ENCODE data around the gene TTLL9. TPM values are rescaled to one million over a fixed set of nuclear protein-coding genes. Genes with fewer than 3 reads are reported as not detected.
A peak's percentile ranks its signal among the peaks of the same experiment; 100 is the strongest.
"Not testable (repeated sequence)": the region's sequence is repeated elsewhere in the genome, so short reads cannot be mapped to it uniquely, and the experiment has no call there.

Gene TTLL9
- total RNA-seq, 2 donors from 2014 or later = not detected

DNA sequence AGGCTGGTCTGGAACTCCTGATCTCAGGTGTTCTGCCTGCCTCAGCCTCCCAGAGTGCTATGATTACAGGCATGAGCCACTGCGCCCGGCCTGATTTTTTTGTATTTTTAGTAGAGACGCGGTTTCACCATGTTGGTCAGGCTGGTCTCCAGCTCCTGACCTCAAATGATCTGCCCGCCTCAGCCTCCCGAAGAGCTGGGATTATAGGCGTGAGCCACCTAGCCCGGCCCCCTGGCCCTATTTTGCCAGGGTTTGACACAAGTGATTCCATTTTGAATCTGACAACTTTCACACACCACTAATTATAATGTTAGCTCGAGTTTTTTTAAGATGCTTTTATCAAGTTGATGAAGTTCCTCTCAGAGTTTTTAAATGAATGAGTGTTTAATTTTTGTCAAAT is 25.6 kb downstream of the TTLL9 start:
- ATAC-seq (no peak), DNase-seq (ENCODE audit: low spot score in 2 of 2) (no peak)
- H3K27ac Mint-ChIP-seq = no peak overlapping the region
- no peaks in the 10 kb centered on the region for H3K9me3 Mint-ChIP-seq
- H3K36me3 Mint-ChIP-seq = no peaks in the 10 kb centered on the region

DNA sequence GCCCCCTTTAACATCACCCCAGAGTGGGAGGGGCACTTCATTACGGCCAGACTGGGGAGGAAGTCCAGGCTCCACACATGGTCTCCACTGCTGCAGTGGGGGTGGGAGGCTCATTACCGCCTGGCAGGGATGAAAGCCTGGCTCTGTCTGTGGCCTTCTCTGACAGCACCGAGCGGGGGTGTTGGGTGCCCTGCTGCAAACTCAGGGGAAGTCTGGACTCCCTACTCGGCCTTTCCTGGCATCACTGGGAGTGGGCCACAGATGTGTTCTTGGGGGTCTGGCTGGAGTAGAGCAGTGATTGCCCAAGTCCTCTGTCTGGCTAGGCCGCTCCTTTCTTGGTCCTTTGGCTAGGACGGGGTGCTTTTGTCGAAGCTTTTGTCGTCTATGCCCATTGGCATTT is 27.1 kb downstream of the TTLL9 start:
- Mint-ChIP-seq H3K27ac (no peak overlapping the region), H3K9me3 (no peaks in the 10 kb centered on the region), H3K36me3 (no peaks in the 10 kb centered on the region)
- DNase-seq (ENCODE audit: low spot score in 2 of 2) = no peak
- ATAC-seq = no peak

DNA sequence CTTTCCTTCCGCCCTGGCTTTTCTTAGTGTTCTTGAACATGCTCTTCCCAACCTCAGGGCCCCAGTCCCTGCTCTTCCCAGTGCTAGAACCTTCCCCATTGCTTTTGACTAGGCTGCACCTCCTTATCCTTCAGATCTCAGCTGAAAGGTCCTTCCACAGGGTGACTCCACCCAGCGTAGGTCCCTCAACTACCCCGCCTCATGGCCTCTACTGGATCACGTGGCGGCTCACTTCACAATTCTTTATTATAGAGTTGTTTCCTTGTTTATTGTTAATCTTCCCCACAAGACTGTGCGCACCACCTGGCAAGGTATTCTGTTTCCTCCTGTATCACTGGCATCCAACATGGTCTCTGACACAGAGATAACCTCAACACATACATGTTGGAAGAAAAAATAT is 31.2 kb downstream of the TTLL9 start:
- no peak overlapping the region for H3K27ac Mint-ChIP-seq
- DNase-seq (ENCODE audit: low spot score in 2 of 2) = no peak
- no peaks in the 10 kb centered on the region for H3K9me3 Mint-ChIP-seq
- no peaks in the 10 kb centered on the region for H3K36me3 Mint-ChIP-seq
- no peak for ATAC-seq

DNA sequence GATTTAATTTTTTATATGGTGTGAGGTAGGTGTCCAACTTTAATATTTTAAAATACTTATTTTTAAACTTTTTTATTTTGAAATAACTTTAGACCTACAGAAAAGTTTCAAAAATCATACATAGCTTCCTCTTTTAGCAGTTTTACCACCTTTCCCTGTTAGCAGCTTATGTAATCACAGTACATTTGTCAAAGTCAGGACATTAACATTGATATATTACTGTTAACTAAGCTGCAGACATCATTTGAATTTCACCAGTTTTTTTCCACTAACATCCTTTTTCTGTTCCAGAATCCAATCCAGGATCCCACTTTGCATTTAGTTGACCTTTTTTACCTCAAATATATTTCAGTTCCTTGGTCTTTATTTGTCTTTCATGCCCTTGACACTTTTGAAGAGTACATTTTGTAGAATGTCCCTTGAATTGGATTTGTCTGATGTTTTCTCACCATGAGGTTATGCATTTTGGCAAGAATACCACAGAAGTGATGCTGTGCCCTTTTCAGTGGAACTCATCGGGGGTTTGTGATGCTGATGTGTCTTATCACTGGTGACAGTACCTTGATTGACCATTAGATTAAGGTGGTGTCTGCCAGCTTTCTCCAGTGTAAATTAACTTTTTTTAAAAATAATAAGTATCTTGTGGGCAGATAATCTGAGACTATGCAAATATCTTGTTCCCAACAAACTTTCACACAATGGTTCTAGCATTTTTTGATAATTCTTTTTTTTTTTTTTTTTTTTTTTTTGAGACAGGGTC is 33.4 kb downstream of the TTLL9 start:
- ATAC-seq = no peak
- H3K27ac Mint-ChIP-seq = no peak overlapping the region
- no peak for DNase-seq (ENCODE audit: low spot score in 2 of 2)
- H3K9me3 Mint-ChIP-seq = no peaks in the 10 kb centered on the region
- no peaks in the 10 kb centered on the region for H3K36me3 Mint-ChIP-seq

DNA sequence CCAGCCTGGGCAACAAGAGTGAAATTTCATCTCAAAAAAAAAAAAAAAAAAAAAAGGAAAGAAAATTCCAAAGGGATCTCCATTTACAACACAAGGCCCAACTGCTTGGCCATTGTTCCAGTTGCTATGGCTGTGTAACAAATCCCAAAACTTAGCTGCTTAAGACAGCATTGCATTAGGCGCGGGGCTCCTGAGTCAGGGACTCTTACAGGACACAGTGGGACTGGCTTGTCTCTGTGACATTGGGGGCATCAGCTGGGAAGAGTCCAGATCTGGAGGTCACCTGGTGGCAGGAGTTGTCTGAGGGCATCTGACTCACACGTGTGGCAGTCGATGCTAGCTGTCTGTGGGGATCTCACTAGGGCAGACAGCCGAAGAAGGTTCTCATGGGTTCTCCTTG is 35.6 kb downstream of the TTLL9 start:
- H3K36me3 Mint-ChIP-seq = no peaks in the 10 kb centered on the region
- ATAC-seq = no peak
- no peaks in the 10 kb centered on the region for H3K9me3 Mint-ChIP-seq
- no peak overlapping the region for H3K27ac Mint-ChIP-seq
- DNase-seq (ENCODE audit: low spot score in 2 of 2) = no peak

DNA sequence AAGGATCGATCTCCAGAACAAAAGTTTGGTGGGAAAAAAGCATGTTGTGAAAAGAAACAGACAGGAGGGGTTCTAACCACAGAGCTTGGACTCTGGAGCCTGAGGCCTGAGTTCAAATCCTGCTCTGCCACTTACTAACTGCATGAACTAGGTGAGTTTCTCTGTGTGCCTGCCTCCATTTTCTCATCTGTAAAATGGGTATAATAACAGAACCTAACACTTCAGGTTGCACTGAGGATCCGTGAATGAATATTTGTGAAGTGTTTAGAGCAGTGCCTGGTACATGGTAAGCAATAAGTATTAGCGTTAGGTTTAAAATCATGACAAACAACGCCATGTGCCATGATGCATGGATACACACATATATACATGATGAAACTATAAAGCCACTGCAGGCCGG is 36.6 kb downstream of the TTLL9 start:
- H3K36me3 Mint-ChIP-seq = no peaks in the 10 kb centered on the region
- no peaks in the 10 kb centered on the region for H3K9me3 Mint-ChIP-seq
- ATAC-seq (no peak), DNase-seq (ENCODE audit: low spot score in 2 of 2) (no peak)
- H3K27ac Mint-ChIP-seq = no peak overlapping the region

DNA sequence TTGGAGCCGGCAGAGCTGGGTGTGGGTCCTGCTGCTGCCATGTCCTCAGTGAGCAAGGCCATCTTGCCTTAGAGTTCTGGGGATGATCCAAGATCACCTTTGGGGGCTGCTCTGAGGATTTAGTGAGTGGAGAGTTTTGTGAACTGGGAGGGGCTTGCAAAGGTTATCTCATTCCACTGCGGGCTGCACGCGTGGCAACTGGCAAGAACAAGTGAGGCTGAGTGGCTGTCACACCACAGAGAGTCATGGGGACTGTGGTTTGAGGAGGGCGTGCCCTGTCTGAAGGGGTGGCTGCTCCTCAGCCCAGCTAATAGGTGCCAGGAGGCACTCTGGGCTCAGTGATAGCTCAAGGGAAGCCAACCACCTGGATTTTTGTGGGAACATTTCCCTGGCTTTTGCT is 37.6 kb downstream of the TTLL9 start:
- DNase-seq (ENCODE audit: low spot score in 2 of 2) = no peak
- peak overlapping the region in 1 of 2 donors; percentile 8 for H3K27ac Mint-ChIP-seq
- no peaks in the 10 kb centered on the region for H3K36me3 Mint-ChIP-seq
- no peaks in the 10 kb centered on the region for H3K9me3 Mint-ChIP-seq
- ATAC-seq = no peak

DNA sequence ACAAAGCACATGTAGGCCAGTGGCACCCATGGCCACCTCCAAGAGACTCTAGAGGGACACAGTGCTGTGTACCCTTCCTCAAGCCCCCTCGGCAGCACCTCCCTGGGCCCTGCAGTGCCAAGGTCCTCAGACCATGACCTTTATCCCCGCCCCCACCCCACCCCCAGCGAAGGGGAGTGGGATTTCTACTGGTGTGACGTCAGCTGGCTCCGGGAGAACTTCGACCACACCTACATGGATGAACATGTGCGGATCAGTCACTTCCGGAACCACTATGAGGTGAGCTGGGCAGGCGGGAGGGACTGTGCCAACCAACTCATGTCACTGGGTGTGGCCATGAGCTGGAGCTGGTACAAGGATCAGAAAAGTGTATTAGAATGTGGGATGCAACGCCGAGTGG is 38.0 kb downstream of the TTLL9 start:
- Mint-ChIP-seq H3K36me3 (no peaks in the 10 kb centered on the region), H3K9me3 (no peaks in the 10 kb centered on the region), H3K27ac (no peak overlapping the region)
- ATAC-seq (no peak), DNase-seq (ENCODE audit: low spot score in 2 of 2) (no peak)

DNA sequence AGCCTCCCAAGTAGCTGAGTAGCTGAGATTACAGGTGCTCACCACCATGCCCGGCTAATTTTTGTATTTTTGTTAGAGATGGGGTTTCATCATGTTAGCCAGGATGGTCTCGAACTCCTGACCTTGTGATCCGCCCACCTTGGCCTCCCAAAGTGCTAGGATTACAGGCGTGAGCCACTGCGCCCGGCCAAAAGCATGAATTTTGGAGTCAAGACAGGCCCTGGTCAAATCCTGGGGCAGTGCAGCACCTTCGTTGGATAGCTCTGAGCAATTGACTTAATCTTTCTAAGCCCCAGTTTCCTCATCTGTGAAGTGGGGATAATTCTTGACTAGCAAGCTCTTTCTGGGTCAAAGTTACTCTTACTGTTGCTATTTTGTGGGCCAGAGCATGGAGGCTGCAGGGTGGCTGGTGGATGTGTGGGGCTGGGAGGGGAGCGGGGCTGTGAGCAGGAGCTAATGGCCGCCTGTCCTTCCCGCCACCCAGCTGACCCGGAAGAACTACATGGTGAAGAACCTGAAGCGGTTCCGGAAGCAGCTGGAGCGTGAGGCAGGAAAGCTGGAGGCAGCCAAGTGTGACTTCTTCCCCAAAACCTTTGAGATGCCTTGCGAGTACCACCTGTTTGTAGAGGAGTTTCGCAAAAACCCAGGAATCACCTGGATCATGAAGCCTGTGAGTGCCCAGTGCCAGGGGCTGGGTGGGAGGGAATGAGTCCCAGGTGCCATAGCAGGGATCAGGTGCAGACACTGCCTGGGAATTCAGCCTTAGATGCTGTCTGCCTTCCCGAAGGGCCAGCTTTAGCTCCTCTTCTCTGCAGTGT is 39.0 kb downstream of the TTLL9 start:
- DNase-seq (ENCODE audit: low spot score in 2 of 2) (no peak), ATAC-seq (no peak)
- H3K9me3 Mint-ChIP-seq = no peaks in the 10 kb centered on the region
- H3K36me3 Mint-ChIP-seq = no peaks in the 10 kb centered on the region
- no peak overlapping the region for H3K27ac Mint-ChIP-seq

DNA sequence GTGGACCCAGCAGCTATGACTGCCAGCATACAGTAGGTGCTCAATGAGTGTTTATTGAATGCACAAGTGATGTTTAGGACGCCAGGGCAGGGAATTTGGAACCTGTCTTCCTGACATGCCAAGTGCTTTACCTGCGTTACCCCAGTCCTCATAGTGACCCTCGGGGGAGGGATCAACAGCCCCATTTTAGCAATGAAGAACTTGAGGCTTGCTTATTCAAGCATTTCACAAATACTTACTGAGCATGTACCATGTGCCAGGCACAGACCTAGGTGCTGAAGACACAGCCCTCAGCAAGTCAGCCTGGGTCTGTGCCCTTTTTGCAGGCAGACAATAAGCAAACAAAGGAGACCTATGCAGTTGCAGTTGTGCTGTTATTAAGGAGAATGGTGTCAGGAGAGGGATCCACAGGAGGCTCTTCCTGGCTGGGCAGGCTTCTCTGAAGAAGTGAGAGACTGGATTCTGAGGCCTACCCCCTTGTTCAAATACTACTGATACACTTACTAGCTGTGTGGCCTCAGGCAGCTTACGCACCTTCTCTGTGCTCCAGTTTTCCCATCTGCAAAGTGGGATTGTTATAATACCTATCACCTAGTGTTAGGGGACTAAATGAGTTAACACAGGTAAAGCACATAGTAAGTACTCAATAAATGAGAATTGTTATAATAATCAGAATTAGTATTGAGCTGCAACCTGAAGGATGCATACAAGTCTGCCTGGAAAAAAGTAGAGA is 39.8 kb downstream of the TTLL9 start:
- DNase-seq (ENCODE audit: low spot score in 2 of 2) (no peak), ATAC-seq (no peak)
- H3K27ac Mint-ChIP-seq = no peak overlapping the region
- no peaks in the 10 kb centered on the region for H3K9me3 Mint-ChIP-seq
- H3K36me3 Mint-ChIP-seq = no peaks in the 10 kb centered on the region

DNA sequence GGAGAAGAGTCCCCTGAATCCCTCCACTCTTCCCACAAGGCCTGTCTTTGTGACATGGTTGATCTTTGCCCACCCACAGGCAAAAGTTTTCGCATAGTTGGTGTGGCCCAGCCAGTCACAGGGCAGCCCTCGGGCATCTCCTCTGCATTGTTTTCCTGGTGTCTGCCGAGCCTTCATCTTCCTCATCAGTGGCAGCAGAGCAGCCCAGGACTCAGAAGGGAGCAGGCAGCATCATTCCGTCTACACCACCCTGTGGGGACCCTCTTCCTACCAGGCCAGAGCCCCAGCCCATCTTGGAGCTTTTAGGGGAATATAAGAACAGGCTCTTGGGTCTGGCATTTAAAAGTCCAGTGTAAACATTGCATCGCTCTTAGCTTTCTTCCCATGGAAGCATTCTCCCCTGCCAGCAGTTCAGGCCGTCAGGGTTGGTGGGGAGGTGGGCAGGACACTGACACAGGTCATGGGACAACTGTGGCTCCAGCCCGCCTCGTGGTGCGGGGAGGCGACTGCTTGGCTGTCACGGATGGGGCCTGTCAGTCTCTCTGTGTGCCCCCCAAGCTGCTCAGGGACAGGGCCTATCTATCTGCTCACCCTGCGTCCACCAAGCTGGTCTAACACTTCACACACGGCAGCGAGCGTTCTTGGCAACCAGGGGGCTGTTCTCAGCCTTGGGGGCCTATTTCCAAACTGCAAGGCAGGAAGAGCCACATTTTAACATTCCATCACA is 43.2 kb downstream of the TTLL9 start:
- no peak for ATAC-seq
- H3K36me3 Mint-ChIP-seq = no peaks in the 10 kb centered on the region
- no peaks in the 10 kb centered on the region for H3K9me3 Mint-ChIP-seq
- peak overlapping the region in 1 of 2 donors; percentile 69 for H3K27ac Mint-ChIP-seq
- no peak for DNase-seq (ENCODE audit: low spot score in 2 of 2)

DNA sequence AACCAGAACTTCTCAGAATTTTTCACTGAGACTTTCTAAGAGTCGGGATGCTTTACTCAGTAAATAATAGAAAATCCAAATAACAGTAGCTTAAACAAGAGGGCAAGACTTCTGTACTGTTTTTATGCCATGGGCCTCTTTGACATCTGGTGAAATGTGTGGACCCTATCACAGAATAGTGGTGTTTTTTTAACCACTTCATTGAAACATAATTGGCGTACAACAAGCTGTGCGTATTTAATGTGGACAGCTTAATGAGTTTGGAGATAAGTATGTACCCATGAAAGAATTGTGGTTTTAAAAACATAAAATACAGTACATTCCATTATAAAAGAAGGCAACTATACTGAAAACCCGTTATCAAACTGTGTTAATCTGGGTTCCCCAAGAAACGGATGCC is 43.7 kb downstream of the TTLL9 start:
- no peak for DNase-seq (ENCODE audit: low spot score in 2 of 2)
- no peaks in the 10 kb centered on the region for H3K36me3 Mint-ChIP-seq
- no peak for ATAC-seq
- H3K9me3 Mint-ChIP-seq = no peaks in the 10 kb centered on the region
- H3K27ac Mint-ChIP-seq = no peak overlapping the region

DNA sequence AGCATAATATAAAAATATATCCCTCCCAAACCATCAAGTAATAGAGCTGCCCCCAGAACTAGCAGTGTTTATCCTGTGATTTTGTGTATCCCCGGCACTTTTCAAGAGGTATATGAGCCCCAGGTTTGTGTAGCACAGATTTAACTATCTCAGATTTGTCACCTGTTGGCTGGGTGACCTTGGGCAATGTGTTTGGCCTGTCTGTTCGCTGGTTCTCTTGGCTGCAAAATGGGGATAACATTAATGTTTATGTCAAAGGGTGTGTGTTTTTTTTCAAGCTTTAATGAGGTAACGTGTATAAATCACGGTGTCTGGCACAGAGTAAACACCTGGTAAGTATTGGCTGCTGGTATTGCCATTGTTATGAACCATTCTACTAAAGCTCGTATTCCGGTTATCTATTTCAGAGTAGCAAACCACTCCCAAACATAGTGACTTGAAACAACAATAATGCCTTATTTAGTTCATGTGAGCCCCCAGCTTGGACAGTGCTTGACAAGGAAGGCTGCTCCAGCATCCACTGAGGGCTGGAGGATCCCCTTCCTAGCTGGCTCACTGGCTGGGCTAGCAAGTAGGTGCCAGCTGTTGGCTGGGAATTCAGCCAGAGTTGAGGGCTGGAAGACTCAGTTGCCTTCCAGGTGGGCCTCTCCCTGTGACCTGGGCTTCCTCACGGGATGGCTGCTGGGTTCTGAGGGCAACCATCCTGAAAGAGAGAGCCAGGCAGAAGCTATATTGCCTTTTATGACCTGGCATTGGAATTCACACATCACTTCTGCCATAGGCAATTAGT is 45.3 kb downstream of the TTLL9 start:
- no peak for ATAC-seq
- DNase-seq (ENCODE audit: low spot score in 2 of 2) = no peak
- no peaks in the 10 kb centered on the region for H3K9me3 Mint-ChIP-seq
- H3K27ac Mint-ChIP-seq = no peak overlapping the region
- no peaks in the 10 kb centered on the region for H3K36me3 Mint-ChIP-seq

DNA sequence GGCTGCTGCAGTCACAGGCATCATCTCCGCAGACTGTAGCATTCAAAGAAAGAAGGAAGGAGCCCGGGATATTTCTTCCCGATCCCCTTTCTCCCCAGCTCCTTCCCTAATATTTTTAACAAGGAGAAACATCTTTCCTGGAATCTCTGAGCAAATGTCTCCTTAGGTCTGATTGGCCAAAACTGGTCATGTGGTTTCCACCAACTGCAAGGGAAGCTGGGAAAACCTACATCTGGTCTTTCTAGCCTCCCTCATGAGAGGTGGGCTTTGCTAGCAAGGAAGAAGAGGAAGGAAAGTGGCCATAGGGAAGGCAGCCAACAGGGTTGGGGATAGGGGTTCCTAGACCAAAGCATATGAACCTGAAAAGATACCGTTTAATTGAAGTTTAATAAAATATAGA is 46.3 kb downstream of the TTLL9 start:
- no peak overlapping the region for H3K27ac Mint-ChIP-seq
- H3K9me3 Mint-ChIP-seq = no peaks in the 10 kb centered on the region
- H3K36me3 Mint-ChIP-seq = no peaks in the 10 kb centered on the region
- no peak for DNase-seq (ENCODE audit: low spot score in 2 of 2)
- ATAC-seq = no peak

DNA sequence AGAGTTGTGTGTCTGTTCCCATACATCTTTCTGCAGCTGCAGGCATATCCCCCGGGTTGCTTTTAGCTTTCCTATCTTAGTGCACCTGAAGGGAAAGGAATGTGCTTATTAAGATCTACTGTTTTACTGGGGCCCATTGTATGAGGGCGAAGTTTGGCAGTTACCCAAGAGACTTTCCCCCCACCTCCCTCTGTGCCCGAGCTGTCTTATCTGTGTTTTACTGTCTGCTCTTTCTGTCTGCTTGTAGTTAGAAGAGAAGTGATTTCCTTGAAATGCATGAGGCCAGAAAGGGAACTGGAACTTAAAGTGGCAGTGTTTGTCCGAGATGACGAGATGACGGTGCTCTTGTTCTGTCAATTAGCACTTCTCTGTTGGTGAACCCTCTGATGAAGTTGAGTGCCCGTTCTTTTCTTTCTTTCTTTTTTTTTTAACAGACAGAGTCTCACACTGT is 47.6 kb downstream of the TTLL9 start:
- not testable (repeated sequence) for H3K36me3 Mint-ChIP-seq; H3K27ac Mint-ChIP-seq; DNase-seq (ENCODE audit: low spot score in 2 of 2); H3K9me3 Mint-ChIP-seq; ATAC-seq

DNA sequence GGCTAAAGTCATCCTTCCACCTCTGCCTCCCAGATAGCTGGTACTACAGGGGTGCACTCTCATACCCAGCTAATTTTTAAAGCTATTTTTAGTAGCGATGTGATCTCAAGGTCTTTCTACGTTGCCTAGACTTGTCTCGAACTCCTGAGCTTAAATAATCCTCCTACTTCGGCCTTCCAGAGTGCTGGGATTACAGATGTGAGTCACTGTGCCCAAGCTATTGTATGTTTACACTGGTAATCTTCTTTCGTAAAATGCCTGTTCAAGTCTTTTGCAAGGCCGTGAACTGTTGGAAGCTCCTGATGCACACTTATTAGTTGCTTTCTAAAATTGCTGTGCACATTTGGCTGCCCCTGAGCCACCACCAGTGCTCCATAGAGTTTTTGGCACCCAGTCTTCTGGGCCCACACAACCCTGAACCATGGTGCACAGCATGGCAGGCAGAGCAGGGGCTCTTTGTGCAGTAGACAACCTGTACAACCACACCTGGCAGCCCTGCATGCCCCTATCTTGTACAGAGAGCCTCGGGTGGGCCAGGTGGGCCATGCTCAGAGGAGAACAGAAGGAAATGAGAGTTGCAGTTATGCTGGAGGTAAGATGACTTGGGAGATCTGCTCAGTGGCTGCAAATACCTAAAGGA is 48.2 kb downstream of the TTLL9 start:
- ATAC-seq (no peak), DNase-seq (ENCODE audit: low spot score in 2 of 2) (no peak)
- Mint-ChIP-seq H3K36me3 (no peaks in the 10 kb centered on the region), H3K27ac (peak overlapping the region in 1 of 2 donors; percentile 51), H3K9me3 (no peaks in the 10 kb centered on the region)

Data from activated naive CD4-positive, alpha-beta T cell treated with anti-CD3 and anti-CD28 coated beads, Interleukin-2, amount 50 U/mL, for 72 hours (primary cell).